WTC11 (cell line): ENCODE measurements around the gene TRIAP1. TPM values are rescaled to one million over a fixed set of nuclear protein-coding genes. Genes with fewer than 3 reads are reported as not detected.

Experiments
- ATAC-seq: fragments of 200-7000 bp; cut with Tn5 transposase; 2 replicates; pipeline ENCODE4 v1.10.0; 2021; ENCODE audit warnings: mild to moderate bottlenecking, moderate library complexity
- CTCF ChIA-PET: fragments of 300-600 bp; sonication (Branson Sonifier 250); formaldehyde crosslinking; loops from one replicate; lab custom pipeline; 2021; ENCODE audit warnings: antibody characterized with exemption; lab: Charles Lee
- POLR2A ChIA-PET: fragments of 350-600 bp; sonication (Branson Sonifier 250); formaldehyde crosslinking; loops from one replicate; lab custom pipeline; 2021; ENCODE audit warnings: antibody characterized with exemption; lab: Charles Lee
- DNase-seq: peaks from one replicate; pipeline ENCODE4 v3.0.0; 2021; ENCODE audit warnings: low spot score
- H3K27ac Mint-ChIP-seq: 2 replicates; pipeline ENCODE4 v1.8.0; 2021; ENCODE audit warnings: mixed read lengths
- H3K27me3 Mint-ChIP-seq: 2 replicates; pipeline ENCODE4 v1.8.0; 2021; ENCODE audit warnings: low read depth, mild to moderate bottlenecking, moderate library complexity, mixed read lengths
- H3K36me3 Mint-ChIP-seq: 2 replicates; pipeline ENCODE4 v1.8.0; 2021; ENCODE audit warnings: mixed read lengths
- H3K4me1 Mint-ChIP-seq: 2 replicates; pipeline ENCODE4 v1.8.0; 2022; ENCODE audit warnings: mixed read lengths
- H3K4me3 Mint-ChIP-seq: 2 replicates; pipeline ENCODE4 v1.8.0; 2021; ENCODE audit warnings: mild to moderate bottlenecking, moderate library complexity, mixed read lengths
- H3K9me3 Mint-ChIP-seq: 2 replicates; pipeline ENCODE4 v1.8.0; 2021; ENCODE audit warnings: mixed read lengths
- AFF4 ChIP-seq: sonication (generic); formaldehyde crosslinking; IDR thresholded peaks from 2 replicates; pipeline ENCODE4 v1.8.1; 2023; ENCODE audit warnings: mild to moderate bottlenecking, missing genetic modification reagents, borderline replicate concordance
- ATF1 ChIP-seq: sonication (generic); formaldehyde crosslinking; IDR thresholded peaks from 2 replicates; pipeline ENCODE4 v1.8.1; 2023; ENCODE audit warnings: mild to moderate bottlenecking, moderate library complexity, missing genetic modification reagents
- IRF2 ChIP-seq: sonication (generic); formaldehyde crosslinking; IDR thresholded peaks from 2 replicates; pipeline ENCODE4 v1.8.0; 2022; ENCODE audit warnings: low read depth, missing genetic modification reagents, borderline replicate concordance
- SMAD3 ChIP-seq: sonication (generic); formaldehyde crosslinking; IDR thresholded peaks from 2 replicates; pipeline ENCODE4 v1.8.0; 2022; ENCODE audit warnings: missing genetic modification reagents, mild to moderate bottlenecking, borderline replicate concordance
- ZMAT4 ChIP-seq: fragments of 250-450 bp; sonication (Bioruptor Pico); IDR thresholded peaks from 2 replicates; pipeline ENCODE4 v1.9.0; 2021; ENCODE audit warnings: mild to moderate bottlenecking
- ZNF121 ChIP-seq: sonication (generic); formaldehyde crosslinking; IDR thresholded peaks from 2 replicates; pipeline ENCODE4 v1.8.0; 2023; ENCODE audit warnings: missing genetic modification reagents
- ZNF281 ChIP-seq: sonication (generic); formaldehyde crosslinking; IDR thresholded peaks from 2 replicates; pipeline ENCODE4 v1.8.0; 2023; ENCODE audit warnings: mild to moderate bottlenecking, missing genetic modification reagents
- total RNA-seq: library from RNA; stranded (reverse); gene quantifications from 3 replicates; pipeline ENCODE4 v1.2.3, GENCODE V29; 2021
- TF ChIP-seq, protein P1 (sequence below): fragments of 200-600 bp; IDR thresholded peaks from 2 replicates; pipeline ENCODE4 v1.8.0; 2022; ENCODE audit warnings: antibody characterized with exemption
- TF ChIP-seq, protein P2 (sequence below): fragments of 250-450 bp; sonication (Bioruptor Pico); IDR thresholded peaks from 2 replicates; pipeline ENCODE4 v2.1.2; 2022; ENCODE audit warnings: mild to moderate bottlenecking, moderate library complexity
- TF ChIP-seq, protein P3 (sequence below): sonication (generic); formaldehyde crosslinking; conservative IDR thresholded peaks from 2 replicates; pipeline ENCODE4 v1.8.1; 2023; ENCODE audit warnings: mild to moderate bottlenecking, low read depth, missing genetic modification reagents, moderate library complexity

The TRIAP1 gene
- total RNA-seq, 1 experiment from 2014 or later: 75.3 TPM

GRCh38 chr12:120439646-120440247 lies 6.4 kb downstream of the TRIAP1 start:
- Mint-ChIP-seq H3K27me3 (no peaks in the 10 kb centered on the region), H3K4me1 (peaks cover 19% of the 10 kb centered on the region), H3K36me3 (peaks cover 38% of the 10 kb centered on the region), H3K4me3 (peak overlapping the region; percentile 36; the same call in 1 of the 2 replicates), H3K9me3 (no peaks in the 10 kb centered on the region), H3K27ac (peak overlapping the region; percentile 36; the same call in 1 of the 2 replicates)
- peak; percentile 36 for ATAC-seq
- CTCF ChIA-PET: interaction anchor here (1.2 to 1.6 kb wide), 5 partner anchors 28 to 138 kb away, joined by 3 to 6 read pairs (median 4); partner anchors contain the start of gene SIRT4
- POLR2A ChIA-PET: interaction anchor here (0.5 kb wide), 1 partner anchor 117 kb away, joined by 4 read pairs; no protein-coding TSS in a partner anchor
- DNase-seq: peak; percentile 76
- TF ChIP-seq AFF4 (CRISPR knock-in tag): no peak
- TF ChIP-seq, protein P1, sequence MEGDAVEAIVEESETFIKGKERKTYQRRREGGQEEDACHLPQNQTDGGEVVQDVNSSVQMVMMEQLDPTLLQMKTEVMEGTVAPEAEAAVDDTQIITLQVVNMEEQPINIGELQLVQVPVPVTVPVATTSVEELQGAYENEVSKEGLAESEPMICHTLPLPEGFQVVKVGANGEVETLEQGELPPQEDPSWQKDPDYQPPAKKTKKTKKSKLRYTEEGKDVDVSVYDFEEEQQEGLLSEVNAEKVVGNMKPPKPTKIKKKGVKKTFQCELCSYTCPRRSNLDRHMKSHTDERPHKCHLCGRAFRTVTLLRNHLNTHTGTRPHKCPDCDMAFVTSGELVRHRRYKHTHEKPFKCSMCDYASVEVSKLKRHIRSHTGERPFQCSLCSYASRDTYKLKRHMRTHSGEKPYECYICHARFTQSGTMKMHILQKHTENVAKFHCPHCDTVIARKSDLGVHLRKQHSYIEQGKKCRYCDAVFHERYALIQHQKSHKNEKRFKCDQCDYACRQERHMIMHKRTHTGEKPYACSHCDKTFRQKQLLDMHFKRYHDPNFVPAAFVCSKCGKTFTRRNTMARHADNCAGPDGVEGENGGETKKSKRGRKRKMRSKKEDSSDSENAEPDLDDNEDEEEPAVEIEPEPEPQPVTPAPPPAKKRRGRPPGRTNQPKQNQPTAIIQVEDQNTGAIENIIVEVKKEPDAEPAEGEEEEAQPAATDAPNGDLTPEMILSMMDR: peak; percentile 54; the same call in 1 of the 2 replicates

DNA sequence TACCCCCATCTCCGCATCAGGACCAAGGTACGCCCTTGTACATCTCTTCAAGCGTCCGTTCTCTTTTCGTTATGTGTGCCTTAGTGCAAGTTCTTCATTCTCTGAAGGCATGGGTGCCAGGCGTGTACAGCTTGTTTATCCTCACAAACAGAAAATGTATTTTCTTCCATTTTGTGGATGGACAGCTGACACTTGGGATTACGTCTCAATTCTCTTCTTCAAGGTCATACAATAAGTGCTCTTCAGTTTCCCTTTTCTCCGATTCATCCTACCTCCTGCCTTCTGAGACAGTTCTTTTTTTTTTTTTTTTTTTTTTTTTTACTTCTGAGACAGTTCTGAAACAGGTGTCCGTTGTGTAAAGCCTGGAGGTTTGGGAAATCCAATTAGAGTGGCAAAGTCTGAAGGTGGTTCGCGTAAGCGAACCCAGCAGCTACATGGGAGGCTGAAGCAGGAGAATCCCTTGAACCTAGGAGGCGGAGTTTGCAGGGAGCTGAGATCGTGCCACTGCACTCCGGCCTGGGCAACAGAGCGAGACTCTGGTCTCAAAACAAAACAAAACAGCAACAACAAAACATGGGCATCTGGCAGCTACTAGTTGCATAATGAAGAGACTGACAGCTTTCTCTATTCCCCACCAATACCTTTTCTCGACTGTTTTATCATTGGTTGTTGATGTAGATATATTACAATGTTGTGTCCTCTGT lies 7.5 kb downstream of the TRIAP1 start:
- Mint-ChIP-seq H3K27me3 (no peaks in the 10 kb centered on the region), H3K4me3 (peak overlapping the region; percentile 94), H3K9me3 (no peaks in the 10 kb centered on the region), H3K36me3 (peaks cover 27% of the 10 kb centered on the region), H3K27ac (peak overlapping the region; percentile 99), H3K4me1 (peaks cover 14% of the 10 kb centered on the region)
- CTCF ChIA-PET: interaction anchor here (0.6 to 4.2 kb wide), 14 partner anchors 9 to 203 kb away, joined by 3 to 22 read pairs (median 4); partner anchors contain the start of genes POP5, SIRT4 and SRSF9
- ATAC-seq (no peak), DNase-seq (no peak)
- TF ChIP-seq ZNF281 (CRISPR knock-in tag) (no peak), ZNF121 (0 out of 2 replicates have a peak, but pooled peaks have one; percentile 2), IRF2 (no peak), SMAD3 (CRISPR knock-in tag) (no peak), ATF1 (no peak), ZMAT4 (CRISPR knock-in tag) (no peak)
- TF ChIP-seq, protein P2, sequence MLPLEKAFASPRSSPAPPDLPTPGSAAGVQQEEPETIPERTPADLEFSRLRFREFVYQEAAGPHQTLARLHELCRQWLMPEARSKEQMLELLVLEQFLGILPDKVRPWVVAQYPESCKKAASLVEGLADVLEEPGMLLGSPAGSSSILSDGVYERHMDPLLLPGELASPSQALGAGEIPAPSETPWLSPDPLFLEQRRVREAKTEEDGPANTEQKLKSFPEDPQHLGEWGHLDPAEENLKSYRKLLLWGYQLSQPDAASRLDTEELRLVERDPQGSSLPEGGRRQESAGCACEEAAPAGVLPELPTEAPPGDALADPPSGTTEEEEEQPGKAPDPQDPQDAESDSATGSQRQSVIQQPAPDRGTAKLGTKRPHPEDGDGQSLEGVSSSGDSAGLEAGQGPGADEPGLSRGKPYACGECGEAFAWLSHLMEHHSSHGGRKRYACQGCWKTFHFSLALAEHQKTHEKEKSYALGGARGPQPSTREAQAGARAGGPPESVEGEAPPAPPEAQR (CRISPR knock-in tag): no peak
- TF ChIP-seq, protein P3, sequence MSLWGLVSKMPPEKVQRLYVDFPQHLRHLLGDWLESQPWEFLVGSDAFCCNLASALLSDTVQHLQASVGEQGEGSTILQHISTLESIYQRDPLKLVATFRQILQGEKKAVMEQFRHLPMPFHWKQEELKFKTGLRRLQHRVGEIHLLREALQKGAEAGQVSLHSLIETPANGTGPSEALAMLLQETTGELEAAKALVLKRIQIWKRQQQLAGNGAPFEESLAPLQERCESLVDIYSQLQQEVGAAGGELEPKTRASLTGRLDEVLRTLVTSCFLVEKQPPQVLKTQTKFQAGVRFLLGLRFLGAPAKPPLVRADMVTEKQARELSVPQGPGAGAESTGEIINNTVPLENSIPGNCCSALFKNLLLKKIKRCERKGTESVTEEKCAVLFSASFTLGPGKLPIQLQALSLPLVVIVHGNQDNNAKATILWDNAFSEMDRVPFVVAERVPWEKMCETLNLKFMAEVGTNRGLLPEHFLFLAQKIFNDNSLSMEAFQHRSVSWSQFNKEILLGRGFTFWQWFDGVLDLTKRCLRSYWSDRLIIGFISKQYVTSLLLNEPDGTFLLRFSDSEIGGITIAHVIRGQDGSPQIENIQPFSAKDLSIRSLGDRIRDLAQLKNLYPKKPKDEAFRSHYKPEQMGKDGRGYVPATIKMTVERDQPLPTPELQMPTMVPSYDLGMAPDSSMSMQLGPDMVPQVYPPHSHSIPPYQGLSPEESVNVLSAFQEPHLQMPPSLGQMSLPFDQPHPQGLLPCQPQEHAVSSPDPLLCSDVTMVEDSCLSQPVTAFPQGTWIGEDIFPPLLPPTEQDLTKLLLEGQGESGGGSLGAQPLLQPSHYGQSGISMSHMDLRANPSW (CRISPR knock-in tag): no peak
- POLR2A ChIA-PET: interaction anchor here (0.5 to 1.4 kb wide), 8 partner anchors 16 to 1135 kb away, joined by 3 to 8 read pairs (median 4); partner anchors contain the start of gene RPLP0
